CD14-positive monocyte (primary cell): ENCODE results near the gene FREM2. TPM values are rescaled to one million over a fixed set of nuclear protein-coding genes. Genes with fewer than 3 reads are reported as not detected.

Experiments
- DNase-seq, 3 donors: peaks; one replicate each; pipeline ENCODE4 v3.0.0-alpha.2; 2011 to 2022
- H2AFZ ChIP-seq: 2 replicates; pipeline ENCODE4 v1.6.0; 2012; ENCODE audit warnings: mild to moderate bottlenecking, low read depth, low read length, inconsistent platforms; ENCODE audit not compliant: insufficient read depth, poor library complexity, severe bottlenecking
- H3K27ac ChIP-seq, 2 donors: 1 replicate in 1 of 2; 2 replicates in 1 of 2; pipeline ENCODE4 v1.5.1; 2012 to 2013; ENCODE audit warnings: low read length in 2 of 2, control low read depth in 1 of 2, inconsistent platforms in 1 of 2, low read depth in 1 of 2, mild to moderate bottlenecking in 1 of 2
- H3K27me3 ChIP-seq, 2 donors: one replicate each; pipeline versions ENCODE4 v1.6.0 to v1.6.1; 2011 to 2013; ENCODE audit warnings: low read length in 2 of 2; ENCODE audit not compliant: control insufficient read depth in 2 of 2, insufficient read depth in 2 of 2
- H3K36me3 ChIP-seq, 2 donors: replicated peaks in 1 of 2; 1 replicate in 1 of 2; 2 replicates in 1 of 2; pipeline versions ENCODE4 v1.5.1 to v1.6.1; 2012 to 2013; ENCODE audit warnings: low read length in 2 of 2, control low read depth in 1 of 2, inconsistent platforms in 1 of 2, mild to moderate bottlenecking in 1 of 2; ENCODE audit not compliant: insufficient read depth in 2 of 2, control insufficient read depth in 1 of 2
- H3K4me1 ChIP-seq, 2 donors: 1 replicate in 1 of 2; 2 replicates in 1 of 2; pipeline versions ENCODE4 v1.5.1 to v1.6.1; 2012 to 2013; ENCODE audit warnings: low read length in 2 of 2, control low read depth in 1 of 2, inconsistent platforms in 1 of 2, mild to moderate bottlenecking in 1 of 2, moderate library complexity in 1 of 2; ENCODE audit not compliant: insufficient read depth in 2 of 2, control insufficient read depth in 1 of 2
- H3K4me2 ChIP-seq: replicated peaks from 2 replicates; pipeline ENCODE3; 2012; ENCODE audit warnings: low read length, moderate library complexity, mild to moderate bottlenecking; ENCODE audit not compliant: poor library complexity, severe bottlenecking; ENCODE audit errors: extremely low read depth
- H3K4me3 ChIP-seq, 3 experiments: fragments of 200-600 bp in 1 of 3; sonication (generic) in 1 of 3; replicated peaks in 1 of 3; 1 replicate in 2 of 3; 2 replicates in 1 of 3; pipeline ENCODE4 v1.5.1; 2011 to 2013; ENCODE audit warnings: low read length in 3 of 3, mild to moderate bottlenecking in 3 of 3, control low read depth in 2 of 3, low read depth in 2 of 3, inconsistent platforms in 1 of 3, moderate library complexity in 1 of 3
- H3K79me2 ChIP-seq: 2 replicates; pipeline ENCODE4 v1.6.0; 2012; ENCODE audit warnings: mild to moderate bottlenecking, control low read depth, inconsistent platforms, low read length, moderate library complexity; ENCODE audit not compliant: insufficient read depth
- H3K9ac ChIP-seq: 2 replicates; pipeline ENCODE4 v1.6.0; 2017; ENCODE audit warnings: low read length, mild to moderate bottlenecking; ENCODE audit not compliant: insufficient read depth, poor library complexity, severe bottlenecking
- H3K9me3 ChIP-seq, 2 donors: replicated peaks in 1 of 2; 1 replicate in 1 of 2; 2 replicates in 1 of 2; pipeline versions ENCODE4 v1.5.1 to v1.6.1; 2012 to 2013; ENCODE audit warnings: low read length in 2 of 2, control low read depth in 1 of 2; ENCODE audit not compliant: control insufficient read depth in 1 of 2, insufficient read depth in 1 of 2
- H4K20me1 ChIP-seq: 2 replicates; pipeline ENCODE4 v1.6.0; 2012; ENCODE audit warnings: mild to moderate bottlenecking, low read length, control low read depth, moderate library complexity; ENCODE audit not compliant: insufficient read depth
- H3K27ac Mint-ChIP-seq, 7 donors: one replicate each; pipeline ENCODE4 v1.8.0; 2020; ENCODE audit warnings: mild to moderate bottlenecking in 7 of 7, mixed read lengths in 7 of 7, moderate library complexity in 6 of 7, inconsistent platforms in 2 of 7
- H3K27me3 Mint-ChIP-seq, 3 donors: one replicate each; pipeline ENCODE4 v1.8.0; 2021 to 2022; ENCODE audit warnings: low read depth in 3 of 3, mild to moderate bottlenecking in 3 of 3, mixed read lengths in 3 of 3, moderate library complexity in 3 of 3, inconsistent platforms in 1 of 3
- H3K36me3 Mint-ChIP-seq, 2 donors: one replicate each; pipeline ENCODE4 v1.8.0; 2020; ENCODE audit warnings: mixed read lengths in 2 of 2, inconsistent platforms in 1 of 2, mild to moderate bottlenecking in 1 of 2
- H3K4me1 Mint-ChIP-seq: one replicate; pipeline ENCODE4 v1.8.0; 2020; ENCODE audit warnings: mild to moderate bottlenecking, mixed read lengths
- H3K4me3 Mint-ChIP-seq, 2 donors: one replicate each; pipeline ENCODE4 v1.8.0; 2020; ENCODE audit warnings: mild to moderate bottlenecking in 2 of 2, mixed read lengths in 2 of 2, moderate library complexity in 1 of 2
- H3K9me3 Mint-ChIP-seq, 7 donors: one replicate each; pipeline ENCODE4 v1.8.0; 2020 to 2022; ENCODE audit warnings: mixed read lengths in 7 of 7, mild to moderate bottlenecking in 6 of 7, moderate library complexity in 6 of 7, inconsistent platforms in 2 of 7
- CTCF ChIP-seq: fragments of 200-600 bp; IDR thresholded peaks from one replicate; pipeline ENCODE4 v1.8.0; 2022; ENCODE audit warnings: antibody characterized with exemption, mild to moderate bottlenecking
- WGBS: methylation state at CpG from one replicate; pipeline ENCODE4 v1.1.5; 2013; ENCODE audit warnings: missing lambda C conversion rate; ENCODE audit not compliant: insufficient coverage; 5-methylcytosine and 5-hydroxymethylcytosine counted together
- intact Hi-C, 2 donors: fragments of 100-400 bp; cut with micrococcal nuclease; formaldehyde crosslinking; loops; one replicate each; pipeline versions ENCODE4 v1.15.0 to v1.15.1; 2023
- polyA plus RNA-seq, 3 donors: library from polyadenylated mRNA; depleted of rRNA in 1 of 3; unstranded in 2 of 3; stranded (reverse) in 1 of 3; fragments of 300-500 nt in 2 of 3; fragments of >200 nt in 1 of 3; fragmentation: Illumina TruSeq in 2 of 3; gene quantifications; 1 replicate in 2 of 3; 2 replicates in 1 of 3; pipeline ENCODE4 v1.2.3, GENCODE V29; 2012 to 2021

Gene FREM2
- polyA plus RNA-seq, 3 donors = not detected

GRCh38 chr13:38804061-38804460 is 117.2 kb downstream of the FREM2 start:
- H3K4me1 ChIP-seq = no peaks in the 10 kb centered on the region
- Mint-ChIP-seq H3K36me3 (no peaks in the 10 kb centered on the region), H3K9me3 (peaks cover 2 to 23% (median 6%) of the 10 kb centered on the region in 7 donors), H3K27me3 (no peaks in the 10 kb centered on the region), H3K4me1 (no peaks in the 10 kb centered on the region), H3K4me3 (no peak overlapping the region), H3K27ac (no peak overlapping the region)
- WGBS = no CpG with 5 or more reads among the region's 2 CpGs
- H4K20me1 ChIP-seq = no peaks in the 10 kb centered on the region
- H3K36me3 ChIP-seq = no peaks in the 10 kb centered on the region
- H3K27ac ChIP-seq = no peak overlapping the region
- H2AFZ ChIP-seq = no peak overlapping the region
- H3K79me2 ChIP-seq = no peaks in the 10 kb centered on the region
- H3K27me3 ChIP-seq = no peaks in the 10 kb centered on the region
- no peak overlapping the region for H3K4me3 ChIP-seq
- peaks cover 18% of the 10 kb centered on the region in 2 donors for H3K9me3 ChIP-seq
- intact Hi-C loops = no loop called here
- H3K9ac ChIP-seq = no peak overlapping the region
- H3K4me2 ChIP-seq = no peak overlapping the region
- TF ChIP-seq CTCF = no peak
- no peak for DNase-seq

- Mint-ChIP-seq H3K27me3 (no peaks in the 10 kb centered on the region), H3K4me1 (no peaks in the 10 kb centered on the region), H3K27ac (no peak overlapping the region), H3K36me3 (no peaks in the 10 kb centered on the region), H3K4me3 (no peak overlapping the region), H3K9me3 (peaks cover 2 to 25% (median 6%) of the 10 kb centered on the region in 7 donors)
- intact Hi-C loops = no loop called here
- no peak overlapping the region for H3K4me3 ChIP-seq
- H3K36me3 ChIP-seq = no peaks in the 10 kb centered on the region
- no peaks in the 10 kb centered on the region for H3K4me1 ChIP-seq
- no peak overlapping the region for H3K9ac ChIP-seq
- no peak for TF ChIP-seq CTCF
- H4K20me1 ChIP-seq = no peaks in the 10 kb centered on the region
- DNase-seq = no peak
- no peaks in the 10 kb centered on the region for H3K27me3 ChIP-seq
- no peak overlapping the region for H3K27ac ChIP-seq
- H3K4me2 ChIP-seq = no peak overlapping the region
- peaks cover 18% of the 10 kb centered on the region in 2 donors for H3K9me3 ChIP-seq
- WGBS = 100% methylated on average over 1 of the region's 1 CpG
- H2AFZ ChIP-seq = no peak overlapping the region
- H3K79me2 ChIP-seq = no peaks in the 10 kb centered on the region
These were observed 117.7 kb downstream of the FREM2 start for GRCh38 chr13:38804536-38804935.
